Left lung (tissue), 10 donors: Measurements from ENCODE around the gene CCL2. TPM values are rescaled to one million over a fixed set of nuclear protein-coding genes. Genes with fewer than 3 reads are reported as not detected.

Experiments
- ATAC-seq: fragments of 200-7000 bp; cut with Tn5 transposase; one replicate; pipeline ENCODE4 v1.9.1; 2020; ENCODE audit warnings: moderate library complexity
- DNase-seq, 4 donors: peaks; one replicate each; pipeline ENCODE4 v3.0.0-alpha.2; 2013 to 2020
- H3K27ac ChIP-seq, 2 donors: fragments of 200-600 bp; sonication (generic) in 1 of 2; one replicate each; pipeline versions ENCODE4 v1.5.0 to v1.8.0; 2020 to 2021
- H3K27me3 ChIP-seq, 2 donors: fragments of 200-600 bp; sonication (generic) in 1 of 2; one replicate each; pipeline versions ENCODE4 v1.5.0 to v1.8.0; 2020 to 2021
- H3K36me3 ChIP-seq, 2 donors: fragments of 200-600 bp; sonication (generic) in 1 of 2; one replicate each; pipeline versions ENCODE4 v1.5.0 to v1.8.0; 2020 to 2021
- H3K4me1 ChIP-seq, 2 donors: fragments of 200-600 bp; one replicate each; pipeline ENCODE4 v1.8.0; 2021
- H3K4me3 ChIP-seq, 2 donors: fragments of 200-600 bp; sonication (generic) in 1 of 2; one replicate each; pipeline versions ENCODE4 v1.5.0 to v1.8.0; 2020 to 2021; ENCODE audit warnings: mild to moderate bottlenecking in 1 of 2
- H3K9me3 ChIP-seq, 2 donors: fragments of 200-600 bp; sonication (generic) in 1 of 2; one replicate each; pipeline versions ENCODE4 v1.5.0 to v1.8.0; 2020 to 2021
- CTCF ChIP-seq, 2 donors: fragments of 200-600 bp; sonication (generic) in 1 of 2; IDR thresholded peaks; one replicate each; pipeline versions ENCODE4 v1.5.0 to v1.8.0; 2021; ENCODE audit warnings: antibody characterized with exemption in 2 of 2
- intact Hi-C, 2 donors: fragments of 100-400 bp; cut with DNase I; formaldehyde crosslinking; loops; one replicate each; pipeline versions ENCODE4 v1.11.2 to v1.14.2; 2022
- polyA plus RNA-seq, 6 donors: library from polyadenylated mRNA; unstranded; fragments of 120-200 nt; gene quantifications; one replicate each; pipeline ENCODE4 v1.2.1, GENCODE V29; 2013; ENCODE audit not compliant: insufficient read length in 6 of 6
- total RNA-seq, 2 donors: library from RNA; stranded (reverse); fragmentation: NEBNext Ultra II Directional; extraction: Animal tissue kit (Norgen Biotek cat#: 25700); gene quantifications; one replicate each; pipeline ENCODE4 v1.2.1, GENCODE V29; 2021
- donor health status: DM: no; HTN: yes; CAD: no.
- donor health status: DM: no; HTN: no; CAD: no.

CCL2 gene
- total and polyA plus RNA-seq, 8 donors: 47.4 to 444 (median 56.7) TPM

GRCh38 chr17:34249061-34249460 is 6.0 kb upstream of the CCL2 start:
- Histone ChIP-seq H3K9me3 (no peaks in the 10 kb centered on the region), H3K27me3 (no peaks in the 10 kb centered on the region), H3K27ac (peak overlapping the region; percentile 49 to 96), H3K36me3 (no peaks in the 10 kb centered on the region), H3K4me1 (peaks cover 44 to 97% of the 10 kb centered on the region in 2 donors), H3K4me3 (no peak overlapping the region)
- ATAC-seq (no peak), DNase-seq (no peak)
- intact Hi-C loops: no loop called here
- no peak for TF ChIP-seq CTCF (IDR thresholded peaks at IDR 0.05)

GRCh38 chr17:34249478-34249877 is 5.6 kb upstream of the CCL2 start:
- H3K27ac ChIP-seq: peak overlapping the region; percentile 49 to 96
- DNase-seq (peak in 1 of 4 donors; percentile 71), ATAC-seq (peak; percentile 39)
- H3K4me1 ChIP-seq: peaks cover 49 to 97% of the 10 kb centered on the region in 2 donors
- no peak overlapping the region for H3K4me3 ChIP-seq
- intact Hi-C loops: no loop called here
- H3K27me3 ChIP-seq: no peaks in the 10 kb centered on the region
- no peaks in the 10 kb centered on the region for H3K9me3 ChIP-seq
- no peaks in the 10 kb centered on the region for H3K36me3 ChIP-seq
- no peak for TF ChIP-seq CTCF (IDR thresholded peaks at IDR 0.05)

GRCh38 chr17:34251186-34251585 is 3.9 kb upstream of the CCL2 start:
- no peaks in the 10 kb centered on the region for H3K36me3 ChIP-seq
- intact Hi-C loops: no loop called here
- DNase-seq (no peak), ATAC-seq (no peak)
- H3K27ac ChIP-seq: no peak overlapping the region
- no peak overlapping the region for H3K4me3 ChIP-seq
- no peaks in the 10 kb centered on the region for H3K27me3 ChIP-seq
- peaks cover 61 to 97% of the 10 kb centered on the region in 2 donors for H3K4me1 ChIP-seq
- H3K9me3 ChIP-seq: no peaks in the 10 kb centered on the region
- no peak for TF ChIP-seq CTCF (IDR thresholded peaks at IDR 0.05)

- ATAC-seq: peak; percentile 4
- no peak overlapping the region for H3K4me3 ChIP-seq
- H3K27ac ChIP-seq: peak overlapping the region; percentile 77 to 78
- DNase-seq: no peak
- no peaks in the 10 kb centered on the region for H3K27me3 ChIP-seq
- TF ChIP-seq CTCF (IDR thresholded peaks at IDR 0.05): no peak
- H3K4me1 ChIP-seq: peaks cover 61 to 93% of the 10 kb centered on the region in 2 donors
- no peaks in the 10 kb centered on the region for H3K9me3 ChIP-seq
- intact Hi-C loops: no loop called here
- H3K36me3 ChIP-seq: no peaks in the 10 kb centered on the region
Observed at GRCh38 chr17:34252095-34252443, 3.0 kb upstream of the CCL2 start.

- intact Hi-C loops: no loop called here
- peak overlapping the region; percentile 77 to 78 for H3K27ac ChIP-seq
- no peak overlapping the region for H3K4me3 ChIP-seq
- ATAC-seq (peak; percentile 46), DNase-seq (peak; percentile 85 to 95 (median 88))
- no peak for TF ChIP-seq CTCF (IDR thresholded peaks at IDR 0.05)
- H3K9me3 ChIP-seq: no peaks in the 10 kb centered on the region
- H3K36me3 ChIP-seq: no peaks in the 10 kb centered on the region
- H3K4me1 ChIP-seq: peaks cover 61 to 88% of the 10 kb centered on the region in 2 donors
- no peaks in the 10 kb centered on the region for H3K27me3 ChIP-seq
Observed at GRCh38 chr17:34252444-34253138, 2.5 kb upstream of the CCL2 start.
